GM18517 (cell line): ENCODE measurements around the gene PDK2.

Source experiments
- ATAC-seq: cut with Tn5 transposase; IDR thresholded peaks from one replicate; pipeline ENCODE4 v1.9.1; 2021; ENCODE audit warnings: mild to moderate bottlenecking, moderate library complexity; ENCODE audit not compliant: unreplicated experiment

PDK2 gene

DNA sequence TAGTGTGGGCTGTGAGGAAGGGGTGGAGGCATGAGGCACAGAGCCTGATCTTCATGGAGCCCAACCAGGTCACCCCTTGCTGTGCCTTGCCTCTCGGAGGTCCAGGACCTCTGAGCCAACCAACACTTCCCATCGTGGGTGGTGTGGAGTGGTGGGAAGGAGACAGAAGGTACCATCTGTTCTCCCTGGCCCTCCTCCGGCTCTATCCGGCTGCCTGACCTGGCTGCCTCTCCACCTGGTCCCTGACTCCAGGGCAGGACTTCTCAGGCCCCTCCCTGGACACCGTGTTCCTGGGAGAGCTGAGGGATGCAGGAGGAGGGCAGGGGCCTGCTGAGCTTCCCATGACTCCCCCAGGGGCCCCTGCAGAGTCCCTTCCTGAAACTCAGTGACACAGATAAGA lies 3.9 kb downstream of the PDK2 start:
- ATAC-seq, result no peak

DNA sequence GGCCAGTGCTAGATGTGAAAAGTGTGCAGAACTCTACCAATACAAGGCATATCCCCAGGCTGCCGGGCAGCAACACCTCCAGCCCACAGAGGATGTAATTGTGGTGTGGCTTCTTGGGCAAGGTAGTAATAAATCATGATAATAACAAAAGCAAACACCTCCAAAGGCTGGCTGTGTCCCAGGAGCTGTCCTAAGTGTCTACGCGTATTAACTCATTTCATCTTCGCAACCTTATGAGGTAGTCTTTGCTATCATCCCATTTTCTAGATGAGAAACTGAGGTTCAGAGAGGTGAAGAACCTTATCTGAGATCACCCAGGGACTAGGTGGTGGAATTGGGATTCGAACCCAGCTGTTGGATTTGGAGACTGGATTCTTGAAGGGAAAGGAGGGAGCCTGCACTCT lies 5.3 kb downstream of the PDK2 start:
- ATAC-seq, result no peak

DNA sequence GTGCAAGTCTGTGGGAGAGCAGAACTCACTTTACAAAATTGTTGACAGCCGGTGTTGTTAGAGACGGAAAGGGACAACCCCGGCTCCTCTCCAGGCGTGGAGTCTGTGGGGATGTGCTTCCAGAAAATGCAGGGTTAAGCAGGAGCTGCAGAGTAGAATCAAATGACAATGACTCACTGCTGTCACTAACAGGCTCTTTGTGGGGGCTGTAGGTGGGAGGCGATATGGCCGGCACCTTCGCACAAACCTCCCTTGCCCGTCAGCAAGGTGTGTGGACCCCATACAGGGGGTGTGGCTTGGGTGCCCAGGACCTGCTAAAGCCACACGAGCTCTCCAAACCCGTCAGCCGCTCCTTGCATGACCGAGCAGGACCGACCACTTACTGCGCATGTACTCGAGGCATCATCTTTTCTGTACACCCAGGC lies 5.8 kb downstream of the PDK2 start:
- ATAC-seq, result no peak

DNA sequence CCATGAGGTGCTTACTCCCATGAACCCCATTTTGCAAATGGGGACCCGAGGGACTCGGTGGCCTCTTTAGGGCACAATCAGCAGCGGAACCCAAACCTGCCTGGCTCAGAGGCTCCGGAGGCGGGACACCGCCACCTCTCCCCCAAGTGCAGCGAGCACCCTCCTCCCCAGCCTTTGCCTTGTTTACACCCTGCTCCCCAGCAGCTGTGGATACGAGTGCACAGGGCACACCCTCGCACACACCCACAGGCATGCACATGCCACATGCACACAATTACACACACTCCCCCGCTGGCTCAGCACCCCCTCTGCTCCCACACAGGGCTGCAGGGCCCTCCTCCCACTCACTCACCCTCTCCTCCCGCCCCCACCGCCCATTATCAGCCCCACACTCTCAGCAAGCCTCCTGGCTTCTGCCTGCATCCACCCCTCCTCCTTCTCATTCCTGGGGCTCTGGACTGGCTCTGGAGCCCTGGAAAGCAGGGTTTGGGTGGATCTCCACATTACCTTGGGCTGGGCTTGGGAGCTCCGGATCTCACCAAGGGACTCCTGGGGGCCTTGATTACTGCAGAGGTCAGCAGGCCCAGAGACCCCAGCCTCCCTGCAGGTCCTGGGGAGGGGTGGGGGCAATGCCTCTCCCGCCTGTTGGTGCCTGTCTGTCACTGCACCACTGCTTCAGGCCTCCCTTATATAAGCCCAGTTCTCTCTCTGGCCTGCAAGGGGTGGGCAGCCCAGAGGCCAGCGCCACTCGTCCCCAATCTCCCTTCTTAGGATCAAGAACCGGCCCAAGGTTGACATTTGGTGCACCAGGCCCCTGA lies 6.4 kb downstream of the PDK2 start:
- no peak for ATAC-seq

DNA sequence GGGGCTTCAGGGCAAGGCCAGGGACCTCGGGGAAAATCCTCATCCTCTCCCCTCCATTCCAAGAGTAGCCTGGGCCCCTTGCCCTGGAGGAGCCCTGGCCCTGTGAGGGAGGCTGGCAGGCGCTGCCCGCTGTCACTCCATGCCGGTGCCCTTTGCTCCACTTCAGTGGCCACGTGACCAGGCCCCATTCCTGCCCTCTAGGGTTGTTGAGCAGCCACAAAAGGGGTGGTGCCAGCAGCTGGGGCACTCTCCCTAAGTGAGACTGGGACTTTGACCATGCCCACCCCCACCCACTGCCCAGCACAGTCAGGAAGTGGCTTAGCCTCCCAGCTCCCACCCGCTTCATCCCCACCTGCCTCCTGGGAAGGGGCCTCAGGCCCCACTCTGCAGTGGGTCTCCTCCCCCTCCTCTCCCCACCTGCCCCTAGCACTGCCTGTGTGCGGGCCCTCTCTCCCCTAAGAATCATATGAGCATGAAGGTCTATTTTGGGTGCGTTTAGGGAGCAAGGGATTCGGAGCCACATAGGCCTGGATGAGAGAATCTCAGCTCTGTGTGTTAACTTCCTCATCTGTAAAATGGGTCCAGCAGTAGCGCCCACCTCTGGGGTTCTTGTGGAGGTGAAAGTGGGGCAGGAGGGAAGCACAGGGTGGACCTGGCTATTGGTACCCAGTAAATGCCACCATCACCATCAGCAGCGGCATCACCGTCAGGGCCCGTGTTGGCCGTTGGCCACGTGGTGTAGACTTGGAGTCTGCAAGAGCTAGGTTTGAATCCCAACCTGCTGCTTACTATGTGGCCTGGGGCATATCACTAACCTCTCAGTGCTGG lies 7.2 kb downstream of the PDK2 start:
- ATAC-seq, result no peak

DNA sequence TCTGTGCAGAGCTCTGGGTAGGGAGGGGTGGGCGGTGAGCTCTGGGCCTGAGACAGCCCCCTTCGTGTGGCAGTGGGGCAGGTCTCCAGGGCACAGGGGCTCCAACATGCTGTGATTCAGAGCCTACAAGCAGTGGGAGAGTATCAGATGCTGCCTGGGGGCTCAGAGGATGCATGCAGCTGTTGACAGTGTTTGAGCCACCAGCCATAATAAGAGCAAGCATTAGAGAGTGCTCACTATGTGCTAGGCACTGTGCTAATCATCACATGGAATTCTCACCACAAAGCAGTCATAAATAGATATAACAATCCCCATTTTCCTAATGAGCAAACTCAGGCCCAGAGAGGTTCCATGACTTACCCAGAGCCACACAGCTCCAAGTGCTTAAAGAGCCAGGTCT lies 8.1 kb downstream of the PDK2 start:
- ATAC-seq, result no peak

DNA sequence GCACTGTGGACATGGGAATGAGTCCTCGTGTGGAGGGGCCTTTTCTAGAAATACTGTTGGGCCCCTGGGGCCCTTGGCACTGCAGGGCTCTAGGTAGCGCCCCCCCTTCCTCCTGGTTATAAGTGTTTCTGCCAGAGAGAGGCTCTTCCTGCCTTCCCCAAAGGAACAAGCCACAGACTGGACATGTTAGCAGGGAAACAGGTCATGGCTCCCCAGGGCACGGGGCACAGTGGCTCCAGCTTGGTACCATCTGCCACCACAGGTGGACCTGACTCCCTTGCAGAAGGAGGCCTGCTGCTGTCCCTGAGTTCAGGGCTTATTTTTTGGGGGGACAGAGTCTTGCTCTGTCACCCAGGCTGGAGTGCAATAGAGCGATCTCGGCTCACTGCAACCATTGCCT lies 8.8 kb downstream of the PDK2 start:
- no peak for ATAC-seq

DNA sequence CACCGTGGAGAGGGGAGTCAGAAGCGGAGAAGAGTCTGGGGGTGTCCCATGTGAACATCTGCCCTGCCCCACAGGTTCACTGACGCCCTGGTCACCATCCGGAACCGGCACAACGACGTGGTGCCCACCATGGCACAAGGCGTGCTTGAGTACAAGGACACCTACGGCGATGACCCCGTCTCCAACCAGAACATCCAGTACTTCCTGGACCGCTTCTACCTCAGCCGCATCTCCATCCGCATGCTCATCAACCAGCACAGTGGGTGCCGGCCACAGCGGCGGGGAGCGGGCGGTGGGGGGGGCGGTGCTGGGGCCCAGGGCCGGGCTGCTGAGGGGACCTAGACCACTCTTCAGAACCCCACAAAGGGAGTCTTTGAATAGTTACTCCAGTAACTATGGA lies 10.7 kb downstream of the PDK2 start:
- no peak for ATAC-seq

DNA sequence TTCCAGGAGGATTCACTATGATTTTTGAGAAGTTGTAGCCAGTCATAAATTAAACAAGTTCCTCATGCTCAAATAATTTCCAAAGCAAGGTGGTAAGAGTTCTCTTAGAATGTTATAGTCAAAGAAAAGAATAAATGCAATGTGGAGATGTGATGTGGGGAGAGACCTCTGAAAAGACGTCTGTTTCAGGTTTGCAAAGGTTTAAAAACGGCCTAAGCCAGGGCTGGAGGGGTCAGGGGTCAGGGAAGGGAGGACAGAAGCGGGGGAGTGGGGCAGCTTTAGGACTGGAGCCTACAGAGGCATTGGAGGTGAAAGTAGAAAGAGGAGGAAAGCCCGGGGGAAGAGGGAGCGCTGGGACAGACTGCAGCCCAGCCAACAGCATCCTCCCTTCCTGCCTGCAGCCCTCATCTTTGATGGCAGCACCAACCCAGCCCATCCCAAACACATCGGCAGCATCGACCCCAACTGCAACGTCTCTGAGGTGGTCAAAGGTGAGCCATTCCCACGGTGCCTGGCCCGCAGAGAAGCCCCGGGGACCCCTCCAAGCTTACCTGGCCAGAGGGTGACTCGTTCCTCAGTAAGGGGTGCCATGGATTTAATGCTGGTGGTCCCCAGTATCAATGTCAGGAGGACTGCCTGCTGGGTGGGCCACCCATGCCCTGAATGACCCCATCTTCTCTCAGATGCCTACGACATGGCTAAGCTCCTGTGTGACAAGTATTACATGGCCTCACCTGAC lies 11.4 kb downstream of the PDK2 start:
- no peak for ATAC-seq

DNA sequence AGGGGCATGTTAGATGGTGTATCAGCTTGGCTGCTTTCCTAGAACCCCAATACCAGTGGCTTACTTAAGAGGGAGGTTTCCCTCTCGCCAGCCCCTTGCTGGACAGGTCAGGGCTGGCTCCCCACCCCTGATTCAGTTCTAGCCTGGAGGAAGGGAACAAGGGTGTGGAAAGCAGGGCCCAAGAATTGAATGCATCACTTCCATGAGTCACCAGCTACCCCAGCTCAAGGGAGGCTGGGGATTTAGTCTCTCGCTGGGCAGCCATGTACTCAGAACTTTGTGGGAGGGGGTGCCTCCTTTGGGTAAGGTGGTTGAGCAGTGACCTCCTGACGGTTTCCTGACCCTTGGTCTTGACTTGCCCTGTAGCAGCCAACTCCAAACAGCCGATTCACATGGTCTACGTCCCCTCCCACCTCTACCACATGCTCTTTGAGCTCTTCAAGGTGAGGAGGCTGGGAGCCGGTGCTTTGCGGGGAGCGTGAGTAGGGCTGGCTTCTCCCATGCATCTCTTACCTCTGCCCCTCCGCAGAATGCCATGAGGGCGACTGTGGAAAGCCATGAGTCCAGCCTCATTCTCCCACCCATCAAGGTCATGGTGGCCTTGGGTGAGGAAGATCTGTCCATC lies 12.8 kb downstream of the PDK2 start:
- ATAC-seq, result no peak

DNA sequence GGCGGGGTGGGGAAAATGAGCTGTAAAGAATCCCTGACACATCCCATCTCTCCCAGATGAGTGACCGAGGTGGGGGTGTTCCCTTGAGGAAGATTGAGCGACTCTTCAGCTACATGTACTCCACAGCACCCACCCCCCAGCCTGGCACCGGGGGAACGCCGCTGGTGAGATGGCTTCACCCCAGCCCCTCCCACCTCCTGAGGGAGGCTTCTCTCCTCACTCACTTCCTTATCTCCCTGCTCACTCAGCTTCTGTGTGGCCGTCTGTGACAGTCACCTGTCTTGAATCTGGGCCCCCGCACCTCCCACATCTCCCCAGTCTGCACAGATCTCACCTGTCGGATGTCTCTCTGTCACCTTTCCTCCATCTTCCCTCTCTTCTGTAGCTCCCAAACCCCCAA lies 13.4 kb downstream of the PDK2 start:
- ATAC-seq, result no peak

DNA sequence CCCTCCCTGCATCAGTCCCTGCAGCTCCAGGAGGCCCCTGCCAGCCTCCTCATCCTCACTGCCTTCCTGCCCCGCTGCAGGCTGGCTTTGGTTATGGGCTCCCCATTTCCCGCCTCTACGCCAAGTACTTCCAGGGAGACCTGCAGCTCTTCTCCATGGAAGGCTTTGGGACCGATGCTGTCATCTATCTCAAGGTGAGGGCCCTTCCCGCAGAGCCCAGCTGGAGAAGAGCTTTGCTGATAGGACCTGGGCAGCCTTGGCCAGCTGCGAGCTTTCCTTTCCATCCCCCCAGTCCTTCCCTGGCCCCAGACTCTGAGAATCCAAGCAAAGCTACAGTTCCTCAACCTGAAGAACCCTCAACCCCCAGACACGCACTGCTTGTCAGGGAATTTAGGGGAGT lies 14.1 kb downstream of the PDK2 start:
- no peak for ATAC-seq

DNA sequence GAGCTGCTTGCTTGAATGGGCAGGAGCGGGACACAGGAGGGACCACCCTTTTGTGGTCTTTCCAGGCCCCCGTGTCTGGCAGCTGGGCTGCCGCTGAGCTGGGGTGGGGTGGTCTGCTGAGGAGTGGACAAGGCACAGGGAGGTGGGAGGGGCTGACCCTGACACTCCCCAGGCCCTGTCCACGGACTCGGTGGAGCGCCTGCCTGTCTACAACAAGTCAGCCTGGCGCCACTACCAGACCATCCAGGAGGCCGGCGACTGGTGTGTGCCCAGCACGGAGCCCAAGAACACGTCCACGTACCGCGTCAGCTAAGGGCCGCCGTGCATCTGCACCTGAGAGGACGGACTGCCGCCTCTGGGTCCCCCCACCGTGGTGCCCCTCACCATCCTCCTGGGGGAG lies 14.6 kb downstream of the PDK2 start:
- no peak for ATAC-seq

DNA sequence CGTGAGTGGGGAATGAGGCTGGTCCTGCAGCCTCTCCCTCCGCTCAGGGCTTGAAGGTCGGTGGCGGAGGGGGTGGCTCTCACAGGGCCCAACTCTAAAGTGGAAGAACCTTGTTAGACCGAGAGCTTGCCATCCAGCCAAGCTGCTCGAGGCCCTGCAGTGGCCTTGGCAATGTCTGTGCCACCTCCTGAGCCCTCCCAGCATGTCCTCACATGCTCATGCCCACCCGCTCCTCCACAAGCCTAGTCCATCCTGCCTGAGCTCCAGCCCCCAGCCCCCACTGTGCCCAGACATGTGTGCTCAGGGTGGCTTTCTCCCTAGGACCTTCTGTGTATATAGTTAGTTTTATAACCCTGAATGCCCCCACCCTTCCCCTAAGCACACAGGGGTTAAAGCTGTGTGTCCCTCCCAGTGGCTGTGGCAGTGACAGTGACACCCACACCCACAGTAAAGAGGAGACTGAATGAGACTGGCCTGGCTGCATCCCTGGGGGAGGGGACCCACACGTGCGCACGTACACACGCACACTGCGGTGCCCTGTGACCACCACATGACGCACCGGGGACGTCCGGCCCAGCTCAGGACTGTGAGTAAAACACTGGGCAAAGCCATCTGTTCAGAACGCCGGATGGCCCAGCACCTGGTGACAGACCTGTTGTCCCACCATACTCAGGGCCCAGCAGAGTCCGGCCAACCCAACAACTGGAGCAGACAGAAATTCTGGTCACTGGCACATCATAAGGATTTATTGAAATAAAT lies 15.6 kb downstream of the PDK2 start:
- ATAC-seq, result no peak

DNA sequence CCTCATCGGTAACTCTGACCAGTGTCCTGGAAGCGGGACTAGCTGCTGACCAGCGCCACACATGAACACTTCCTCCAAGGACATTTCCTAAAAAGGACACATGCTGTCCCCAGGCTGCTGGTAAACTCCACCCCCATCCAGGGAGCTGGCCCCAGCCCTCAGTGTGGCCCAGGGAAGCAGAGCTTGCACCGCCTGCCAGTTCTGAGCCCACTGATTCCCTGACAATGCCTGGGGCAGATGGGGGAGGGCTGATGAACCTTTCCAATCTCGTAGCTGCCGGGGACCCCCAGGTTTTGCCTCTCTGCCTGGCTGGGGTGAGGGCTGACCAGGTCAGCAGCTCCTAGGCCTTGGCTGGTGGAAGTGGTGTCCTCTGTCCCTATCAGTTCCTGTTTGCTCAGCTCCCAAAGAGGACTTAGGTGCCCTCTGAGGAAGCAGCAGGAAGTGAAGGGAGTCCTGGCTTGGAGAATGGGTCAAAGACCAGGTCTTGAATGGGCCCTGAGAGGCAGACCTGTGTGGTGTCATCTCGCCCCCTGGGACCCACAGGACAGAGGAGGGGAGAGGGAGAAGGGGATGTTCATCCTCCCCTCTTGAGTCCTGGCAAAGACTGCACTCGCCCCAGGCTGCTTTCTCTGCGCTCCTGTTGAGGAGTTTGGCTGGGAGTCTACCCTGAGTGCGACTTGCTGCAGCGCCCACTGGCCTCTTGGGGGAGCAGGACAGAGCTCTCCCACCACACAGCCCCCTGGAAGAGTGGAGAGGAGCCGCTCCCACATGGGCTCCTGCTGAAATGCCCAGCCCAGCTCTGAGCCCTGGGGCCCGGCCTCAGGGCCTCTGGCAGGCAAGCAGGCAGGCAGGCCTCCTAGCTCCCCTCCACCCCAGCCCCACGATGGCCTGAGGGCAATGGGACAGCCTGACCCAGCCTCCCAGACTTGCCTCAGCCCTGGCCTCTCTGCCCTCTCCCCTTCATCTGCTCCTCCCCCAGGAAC lies 16.8 kb downstream of the PDK2 start:
- ATAC-seq, result no peak

DNA sequence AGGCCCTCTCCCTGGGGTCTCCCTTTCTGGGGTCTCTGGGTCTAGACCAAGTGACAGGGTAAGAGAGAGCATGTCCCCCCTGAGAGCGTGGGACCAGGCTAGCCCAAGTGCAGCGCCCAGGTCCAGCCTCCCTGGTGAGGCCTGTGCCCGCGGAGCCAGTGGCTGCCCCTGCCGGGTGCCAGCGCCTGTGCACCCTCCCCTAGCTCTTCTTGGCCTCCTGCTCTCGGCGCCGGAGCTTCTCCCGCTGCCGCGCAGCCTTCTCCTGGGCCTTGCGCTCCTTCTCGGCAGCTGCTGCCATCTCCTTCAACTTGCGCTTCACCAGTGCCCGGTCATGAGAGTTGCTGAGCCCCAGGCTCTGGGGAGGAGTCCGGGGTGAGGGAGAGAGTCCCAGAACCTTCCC lies 17.5 kb downstream of the PDK2 start:
- no peak for ATAC-seq

DNA sequence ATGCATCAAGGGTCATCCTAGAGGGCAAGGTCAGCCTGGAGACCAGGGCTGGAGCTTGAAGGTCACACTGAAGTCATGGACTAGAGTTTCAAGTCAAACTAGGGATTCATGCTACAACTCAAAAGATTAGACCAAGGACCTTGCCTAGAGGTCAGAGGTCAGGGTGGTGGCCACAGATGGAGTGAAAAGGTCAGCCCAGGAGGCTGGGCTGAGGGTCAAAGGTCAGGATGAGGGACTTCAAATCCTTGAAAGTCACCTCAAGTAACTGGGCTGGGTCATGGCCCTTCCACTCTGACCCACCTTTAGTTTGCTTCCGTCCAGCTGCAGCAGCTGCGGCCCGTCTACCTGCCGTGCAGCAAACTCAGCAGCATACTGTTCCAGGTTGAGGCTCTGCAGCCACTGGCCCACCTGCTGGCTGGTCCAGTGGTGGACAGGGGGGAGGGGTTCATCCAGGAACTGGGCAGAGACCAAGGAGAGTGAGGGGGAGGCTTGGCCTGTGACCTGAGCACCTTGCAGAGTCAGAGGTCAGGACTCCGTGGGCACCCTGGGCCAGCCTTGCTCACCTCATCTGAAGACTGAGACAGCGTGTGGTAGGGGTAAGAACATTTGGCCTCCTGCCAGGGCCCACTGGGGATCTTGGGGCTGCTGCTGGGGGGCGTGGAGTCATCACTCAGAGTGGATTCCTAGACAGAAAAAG lies 18.6 kb downstream of the PDK2 start:
- no peak for ATAC-seq

DNA sequence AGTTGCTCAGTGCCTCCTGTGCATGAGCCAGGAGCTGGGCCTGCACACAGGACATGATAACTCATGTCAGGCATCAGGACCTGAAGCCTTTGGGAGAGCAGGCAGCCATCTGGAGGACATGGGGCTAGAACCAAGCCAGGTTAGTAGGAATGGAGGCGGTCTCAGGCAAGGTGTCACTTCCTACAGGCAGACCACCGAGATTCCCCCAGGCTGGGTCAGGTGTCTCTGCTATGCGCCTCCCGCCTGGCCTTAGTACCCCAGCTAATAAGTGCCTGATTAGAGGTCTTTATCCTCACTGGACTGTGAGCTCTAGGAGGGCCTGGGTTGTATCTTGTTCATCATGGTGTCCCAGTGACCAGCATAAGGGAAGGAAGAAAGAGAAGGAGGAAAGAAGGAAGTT lies 19.2 kb downstream of the PDK2 start:
- no peak for ATAC-seq
